Astrocyte of the cerebellum (primary cell): Measurements from ENCODE around the gene ADM.

Experiments used
- DNase-seq: peaks from one replicate; pipeline ENCODE4 v3.0.0-alpha.2; 2011; ENCODE audit warnings: low read depth
- H3K4me3 ChIP-seq: 2 replicates; pipeline ENCODE4 v1.5.1; 2011; ENCODE audit warnings: mild to moderate bottlenecking, low read depth, low read length, moderate library complexity
- CTCF ChIP-seq: IDR thresholded peaks from 2 replicates; pipeline ENCODE4 v1.5.1; 2012; ENCODE audit warnings: low read length, low read depth, moderate library complexity, mild to moderate bottlenecking; ENCODE audit errors: missing control alignments
- in situ Hi-C: cut with HindIII; loops from 2 replicates; pipeline ENCODE4 v1.10.0; 2017; ENCODE audit warnings: low sequenced_read_pairs

The ADM gene

DNA sequence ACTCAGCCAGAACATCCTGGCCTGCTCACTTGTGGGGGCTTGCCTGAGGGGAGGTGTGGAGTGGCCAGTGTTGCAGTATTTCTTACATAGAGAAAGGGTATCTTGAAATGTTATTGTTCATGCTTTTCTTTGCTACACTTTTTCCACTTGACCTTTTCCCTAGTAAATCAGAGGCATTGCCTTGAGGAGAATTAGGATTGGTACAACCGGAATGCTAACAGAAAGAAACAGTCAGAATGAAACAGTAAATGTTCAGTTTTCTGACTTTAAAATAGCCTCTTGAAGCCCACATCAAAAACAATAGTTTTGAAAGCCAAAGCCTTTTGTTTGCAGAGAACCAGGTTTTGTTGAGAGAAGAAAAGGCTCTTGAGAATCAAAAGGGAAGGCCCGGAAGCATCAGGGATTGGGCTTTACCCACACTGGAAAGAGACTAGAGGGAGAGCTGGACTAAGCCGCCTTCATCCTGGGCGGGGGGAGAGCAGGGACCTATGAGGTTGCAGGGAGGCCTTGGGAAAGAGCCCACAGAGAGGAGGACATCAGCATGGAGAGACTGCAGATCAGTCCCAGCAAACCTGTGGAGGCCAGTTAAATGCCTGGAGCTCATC is 12.4 kb downstream of the ADM start:
- no peak for TF ChIP-seq CTCF
- in situ Hi-C loops, result no loop called here
- no peak overlapping the region for H3K4me3 ChIP-seq
- no peak for DNase-seq

GRCh38 chr11:10317776-10318526 is 13.1 kb downstream of the ADM start:
- in situ Hi-C loops, result no loop called here
- no peak overlapping the region for H3K4me3 ChIP-seq
- TF ChIP-seq CTCF, result no peak
- DNase-seq, result no peak

- H3K4me3 ChIP-seq, result no peak overlapping the region
- in situ Hi-C loops, result no loop called here
- no peak for DNase-seq
- TF ChIP-seq CTCF, result no peak
Measured at GRCh38 chr11:10318527-10318802, 13.6 kb downstream of the ADM start.

DNA sequence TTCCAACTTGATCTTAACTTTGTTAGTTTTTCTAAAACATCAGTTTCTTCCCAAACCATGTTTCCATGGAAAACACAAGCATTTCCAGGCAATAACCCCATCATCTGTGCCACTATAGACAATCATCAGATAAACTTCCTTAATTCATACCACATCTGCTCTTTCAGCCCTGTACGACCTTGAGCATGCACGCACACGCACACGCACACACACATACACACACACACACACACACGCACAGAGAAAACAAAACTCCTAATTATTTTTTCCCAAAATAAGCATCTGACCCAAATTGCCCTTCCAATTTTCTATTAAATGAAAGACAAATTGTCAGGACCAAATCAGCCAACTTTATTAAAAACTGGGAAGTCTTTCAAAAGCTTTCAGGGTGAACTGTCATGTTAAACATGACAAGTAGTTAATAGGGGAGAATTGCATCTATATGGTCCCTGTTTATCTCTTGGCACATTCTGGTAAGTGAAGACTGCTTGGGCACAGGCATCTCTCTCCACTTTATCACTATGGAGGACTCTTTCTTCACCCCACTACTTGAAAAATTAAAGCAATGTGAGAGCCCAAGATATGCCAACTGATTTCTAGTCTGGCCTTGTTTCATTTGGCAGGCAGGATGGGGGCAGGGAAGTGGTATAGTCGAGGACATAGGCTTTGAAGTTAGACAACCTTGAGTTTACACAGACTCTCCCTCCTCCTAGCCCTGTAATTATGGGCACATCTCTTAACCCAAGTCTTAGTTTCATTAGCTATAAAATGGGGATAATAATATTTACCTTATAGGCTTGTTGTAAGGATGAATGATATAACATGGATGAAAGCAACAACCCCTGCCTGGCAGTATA is 15.1 kb downstream of the ADM start:
- TF ChIP-seq CTCF, result no peak
- in situ Hi-C loops, result no loop called here
- H3K4me3 ChIP-seq, result no peak overlapping the region
- DNase-seq, result no peak

DNA sequence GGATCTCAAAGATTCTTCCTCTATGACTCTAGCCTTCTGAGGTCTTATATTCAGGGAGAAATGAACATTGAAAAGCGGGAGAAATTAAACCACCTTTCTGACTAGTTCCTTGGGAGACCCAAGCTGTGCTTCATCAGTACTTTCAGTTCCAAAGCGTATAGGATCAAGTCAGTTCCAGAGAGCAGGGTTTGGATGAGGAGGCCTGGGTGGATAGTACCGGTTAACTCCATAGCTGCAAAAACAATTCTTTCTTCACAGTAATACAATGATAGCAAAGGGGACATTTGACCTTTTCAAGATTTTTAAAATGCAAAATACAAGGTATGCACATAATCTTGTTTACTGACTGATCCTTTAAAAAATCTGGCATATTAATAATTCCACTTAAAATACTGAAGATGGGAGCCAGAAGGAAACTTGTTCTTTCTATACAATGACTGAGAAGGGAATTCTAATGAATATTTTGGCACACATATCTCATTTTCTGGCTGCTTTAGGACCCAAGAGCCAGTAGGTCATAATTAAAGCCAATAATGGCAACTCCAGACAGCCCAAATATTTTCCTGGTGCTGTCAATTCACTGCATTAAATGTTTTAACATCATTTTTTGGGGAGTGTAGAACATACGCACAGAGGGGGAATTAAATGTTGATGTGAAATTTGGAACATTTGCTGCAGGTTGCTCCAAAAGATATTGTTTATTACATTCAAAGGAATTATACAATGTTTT is 16.0 kb downstream of the ADM start:
- H3K4me3 ChIP-seq, result no peak overlapping the region
- in situ Hi-C loops, result no loop called here
- no peak for TF ChIP-seq CTCF
- DNase-seq, result no peak

DNA sequence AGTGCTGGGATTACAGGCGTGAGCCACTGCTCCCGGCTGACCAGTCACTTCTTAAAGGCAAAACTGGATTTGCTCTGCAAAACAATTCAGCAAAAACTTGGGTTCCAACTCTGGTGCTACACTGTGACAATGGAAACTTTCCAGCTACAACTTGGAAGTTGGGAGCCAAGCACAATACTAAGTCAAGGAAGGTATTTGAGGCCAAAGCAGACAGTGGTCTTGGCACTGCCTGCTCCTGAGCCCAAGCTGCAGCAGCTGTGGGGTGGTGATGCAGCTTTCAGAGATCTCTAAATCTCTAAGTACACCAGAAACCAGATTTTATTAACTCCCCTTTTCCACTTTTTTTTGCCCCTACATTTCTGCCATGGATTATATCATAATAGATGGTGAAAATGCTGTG is 17.5 kb downstream of the ADM start:
- in situ Hi-C loops, result no loop called here
- no peak for TF ChIP-seq CTCF
- no peak overlapping the region for H3K4me3 ChIP-seq
- no peak for DNase-seq
